GM23338 (cell line): ENCODE results near the gene CABP4.

Experiments
- CREB1 ChIP-seq: fragments of 250-450 bp; sonication (Bioruptor Pico); IDR thresholded peaks from 2 replicates; pipeline ENCODE4 v1.5.0; 2020; ENCODE audit warnings: low read depth, mild to moderate bottlenecking, moderate library complexity
- CTCF ChIP-seq, 2 experiments: fragments of 200-600 bp in 1 of 2; sonication (generic) in 1 of 2; conservative IDR thresholded peaks; 2 replicates each; pipeline versions ENCODE4 v1.5.1 to v1.6.1; 2016 to 2017; ENCODE audit warnings: antibody characterized with exemption in 2 of 2, low read depth in 2 of 2, mild to moderate bottlenecking in 2 of 2, moderate library complexity in 1 of 2
- EZH2 ChIP-seq: fragments of 200-600 bp; sonication (generic); IDR thresholded peaks from one replicate; pipeline ENCODE4 v1.8.0; 2017; ENCODE audit warnings: antibody characterized with exemption, mild to moderate bottlenecking, low read depth; ENCODE audit not compliant: unreplicated experiment
- EZH2phosphoT487 ChIP-seq: fragments of 200-600 bp; sonication (generic); IDR thresholded peaks from one replicate; pipeline ENCODE4 v1.8.1; 2018; ENCODE audit warnings: antibody characterized with exemption; ENCODE audit not compliant: unreplicated experiment
- JUNB ChIP-seq: IDR thresholded peaks from one replicate; pipeline ENCODE4 v1.6.1; 2016; ENCODE audit warnings: antibody characterized with exemption; ENCODE audit not compliant: unreplicated experiment
- NANOG ChIP-seq: IDR thresholded peaks from 2 replicates; pipeline ENCODE4 v1.6.1; 2016; ENCODE audit warnings: antibody characterized with exemption, borderline replicate concordance
- POLR2AphosphoS5 ChIP-seq: IDR thresholded peaks from 2 replicates; pipeline ENCODE4 v1.6.1; 2016; ENCODE audit warnings: antibody characterized with exemption, low read depth
- REST ChIP-seq: IDR thresholded peaks from one replicate; pipeline ENCODE4 v1.6.1; 2018; ENCODE audit warnings: antibody characterized with exemption; ENCODE audit not compliant: unreplicated experiment
- ZNF331 ChIP-seq: fragments of 250-450 bp; sonication (Bioruptor Pico); IDR thresholded peaks from 2 replicates; pipeline ENCODE4 v1.5.0; 2020; ENCODE audit warnings: low read depth, mild to moderate bottlenecking, moderate library complexity

GRCh38 chr11:67468456-67468758 lies 13.3 kb downstream of the CABP4 start:
- no peak for TF ChIP-seq CREB1 (CRISPR knock-in tag)
- TF ChIP-seq EZH2: no peak
- TF ChIP-seq POLR2AphosphoS5: no peak
- no peak for TF ChIP-seq CTCF (conservative IDR thresholded peaks at IDR 0.05; ENCODE audit: low read depth in 2 of 2)
- no peak for TF ChIP-seq EZH2phosphoT487
- TF ChIP-seq JUNB: no peak
- no peak for TF ChIP-seq NANOG
- TF ChIP-seq REST: no peak
- TF ChIP-seq ZNF331 (CRISPR knock-in tag): no peak
